Right renal pelvis (tissue), 4 donors: ENCODE results near the gene OTUD6A. TPM values are rescaled to one million over a fixed set of nuclear protein-coding genes. Genes with fewer than 3 reads are reported as not detected.
A peak's percentile ranks its signal among the peaks of the same experiment; 100 is the strongest.

Experiments
- DNase-seq, 4 donors: peaks; one replicate each; pipeline ENCODE4 v3.0.0-alpha.2; 2013; ENCODE audit warnings: low read depth in 4 of 4, low spot score in 3 of 4, missing footprints in 1 of 4
- polyA plus RNA-seq, 4 donors: library from polyadenylated mRNA; unstranded; fragments of 120-200 nt; gene quantifications; one replicate each; pipeline ENCODE4 v1.2.1, GENCODE V29; 2013; ENCODE audit not compliant: insufficient read length in 4 of 4

The OTUD6A gene
- under 1 TPM in 1 of 4 donors, not detected in 3; 0.05 TPM for polyA plus RNA-seq

- no peak for DNase-seq
Observed at GRCh38 chrX:70062076-70062475, at the start of gene OTUD6A. OTUD6A (plus strand) TSS chrX:70062457; CDS start chrX:70062525, 68 bp downstream.

GRCh38 chrX:70012756-70013155 lies 49.5 kb upstream of the OTUD6A start:
- DNase-seq, result no peak

GRCh38 chrX:70013466-70014381 lies 48.5 kb upstream of the OTUD6A start:
- no peak for DNase-seq

GRCh38 chrX:70016513-70016912 lies 45.7 kb upstream of the OTUD6A start:
- DNase-seq, result no peak

- DNase-seq, result no peak
Observed at GRCh38 chrX:70022616-70023015, 39.6 kb upstream of the OTUD6A start.

- DNase-seq, result no peak
Observed at GRCh38 chrX:70025464-70025863, 36.8 kb upstream of the OTUD6A start.

- DNase-seq, result no peak
Observed at GRCh38 chrX:70026112-70026850, 36.0 kb upstream of the OTUD6A start.

- no peak for DNase-seq
Observed at GRCh38 chrX:70026851-70027200, 35.4 kb upstream of the OTUD6A start.

- no peak for DNase-seq
Observed at GRCh38 chrX:70029863-70030262, 32.4 kb upstream of the OTUD6A start.

- DNase-seq, result peak in 2 of 4 donors; percentile 0 to 12
Observed at GRCh38 chrX:70030301-70030767, 31.9 kb upstream of the OTUD6A start.

GRCh38 chrX:70032792-70033191 lies 29.5 kb upstream of the OTUD6A start:
- DNase-seq, result no peak

GRCh38 chrX:70033348-70034051 lies 28.8 kb upstream of the OTUD6A start:
- DNase-seq, result peak in 2 of 4 donors; percentile 3

- no peak for DNase-seq
Observed at GRCh38 chrX:70034646-70035045, 27.6 kb upstream of the OTUD6A start.

- DNase-seq, result no peak
Observed at GRCh38 chrX:70038515-70038914, 23.7 kb upstream of the OTUD6A start.

- DNase-seq, result no peak
Observed at GRCh38 chrX:70038951-70039350, 23.3 kb upstream of the OTUD6A start.

- DNase-seq, result no peak
Observed at GRCh38 chrX:70039758-70040157, 22.5 kb upstream of the OTUD6A start.

GRCh38 chrX:70041993-70042392 lies 20.3 kb upstream of the OTUD6A start:
- no peak for DNase-seq

- DNase-seq, result no peak
Observed at GRCh38 chrX:70042399-70043371, 19.6 kb upstream of the OTUD6A start.

- DNase-seq, result no peak
Observed at GRCh38 chrX:70043685-70044084, 18.6 kb upstream of the OTUD6A start.
